Natural killer cell (primary cell): ENCODE measurements around the gene NFKBIE. TPM values are rescaled to one million over a fixed set of nuclear protein-coding genes. Genes with fewer than 3 reads are reported as not detected.
A peak's percentile ranks its signal among the peaks of the same experiment; 100 is the strongest.

Source experiments
- ATAC-seq, 3 donors: fragments of 150-1000 bp in 2 of 3; fragments of 200-7000 bp in 1 of 3; cut with Tn5 transposase; 1 replicate in 1 of 3; 2 replicates in 2 of 3; pipeline ENCODE4 v1.10.0; 2021; ENCODE audit warnings: mild to moderate bottlenecking in 2 of 3, moderate library complexity in 2 of 3
- DNase-seq, 2 donors: peaks; one replicate each; pipeline versions ENCODE4 v3.0.0 to v3.0.0-alpha.2; 2013 to 2021; ENCODE audit warnings: mixed read lengths in 1 of 2
- H3K27ac ChIP-seq: one replicate; pipeline ENCODE4 v1.5.1; 2013; ENCODE audit warnings: mild to moderate bottlenecking, low read length
- H3K27me3 ChIP-seq: one replicate; pipeline ENCODE4 v1.6.1; 2013; ENCODE audit warnings: low read length; ENCODE audit not compliant: control insufficient read depth, insufficient read depth
- H3K36me3 ChIP-seq: one replicate; pipeline ENCODE4 v1.6.1; 2013; ENCODE audit warnings: low read length; ENCODE audit not compliant: control insufficient read depth, insufficient read depth
- H3K4me1 ChIP-seq: one replicate; pipeline ENCODE4 v1.6.1; 2013; ENCODE audit warnings: low read length; ENCODE audit not compliant: control insufficient read depth, insufficient read depth
- H3K4me3 ChIP-seq: one replicate; pipeline ENCODE4 v1.5.1; 2013; ENCODE audit warnings: low read length
- H3K9me3 ChIP-seq: one replicate; pipeline ENCODE4 v1.6.1; 2013; ENCODE audit warnings: low read length; ENCODE audit not compliant: control insufficient read depth, insufficient read depth
- H3K27ac Mint-ChIP-seq, 2 donors: one replicate each; pipeline ENCODE4 v1.8.0; 2022; ENCODE audit warnings: mild to moderate bottlenecking in 2 of 2, mixed read lengths in 2 of 2, moderate library complexity in 1 of 2
- H3K27me3 Mint-ChIP-seq, 2 donors: one replicate each; pipeline ENCODE4 v1.8.0; 2022; ENCODE audit warnings: low read depth in 2 of 2, mixed read lengths in 2 of 2
- H3K36me3 Mint-ChIP-seq: one replicate; pipeline ENCODE4 v1.8.0; 2022; ENCODE audit warnings: mixed read lengths
- H3K4me1 Mint-ChIP-seq, 2 donors: one replicate each; pipeline ENCODE4 v1.8.0; 2022; ENCODE audit warnings: mixed read lengths in 2 of 2
- H3K4me3 Mint-ChIP-seq: one replicate; pipeline ENCODE4 v1.8.0; 2022; ENCODE audit warnings: mild to moderate bottlenecking, moderate library complexity, mixed read lengths
- H3K9me3 Mint-ChIP-seq, 2 donors: one replicate each; pipeline ENCODE4 v1.8.0; 2022; ENCODE audit warnings: mixed read lengths in 2 of 2
- WGBS: methylation state at CpG from one replicate; pipeline ENCODE4 v1.1.7; 2013; ENCODE audit warnings: missing lambda C conversion rate; ENCODE audit not compliant: insufficient coverage; 5-methylcytosine and 5-hydroxymethylcytosine counted together
- intact Hi-C: fragments of 100-400 bp; cut with micrococcal nuclease; formaldehyde crosslinking; loops from one replicate; pipeline ENCODE4 v1.14.2; 2022
- total RNA-seq, 4 donors: library from RNA; stranded (reverse); fragments of 120-200 nt in 1 of 4; gene quantifications; one replicate each; pipeline versions ENCODE4 v1.2.3 to v1.2.4, GENCODE V29; 2013 to 2022
- TF ChIP-seq, protein P1 (sequence below): fragments of 200-600 bp; IDR thresholded peaks from one replicate; pipeline ENCODE4 v1.8.0; 2022; ENCODE audit warnings: antibody characterized with exemption

The NFKBIE gene
- total RNA-seq, 3 donors from 2014 or later (not counting 1 experiment from before 2014, with no cell fraction given) = 44.9 to 61.5 (median 56.4) TPM

DNA sequence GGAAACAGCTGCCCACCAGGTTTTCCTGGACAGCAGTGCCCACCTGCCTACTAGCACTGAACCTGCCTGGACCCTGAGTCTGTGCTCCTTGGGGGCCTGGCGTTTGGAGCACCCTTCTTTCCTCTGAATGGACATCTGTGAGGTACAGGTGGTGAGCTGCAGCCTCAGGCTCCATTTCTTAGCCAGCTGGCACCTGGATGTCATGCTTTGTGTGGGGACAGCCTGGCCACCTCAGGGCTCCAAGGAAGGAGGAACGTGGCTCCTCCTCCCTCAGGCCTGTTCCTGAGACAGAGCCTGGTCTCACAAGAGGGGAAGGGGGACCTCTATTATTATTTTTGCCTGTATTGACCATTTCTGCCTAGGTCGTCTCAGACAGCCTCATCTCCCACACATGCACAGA is 13.0 kb upstream of the NFKBIE start:
- Mint-ChIP-seq H3K36me3 (no peaks in the 10 kb centered on the region), H3K9me3 (no peaks in the 10 kb centered on the region), H3K27me3 (peaks cover 45 to 51% of the 10 kb centered on the region in 2 donors), H3K27ac (no peak overlapping the region), H3K4me1 (peaks cover 0 to 5% of the 10 kb centered on the region in 2 donors), H3K4me3 (no peak overlapping the region)
- Histone ChIP-seq H3K4me3 (no peak overlapping the region), H3K36me3 (no peaks in the 10 kb centered on the region), H3K4me1 (peaks cover 7% of the 10 kb centered on the region), H3K27ac (no peak overlapping the region), H3K27me3 (peaks cover 22% of the 10 kb centered on the region), H3K9me3 (no peaks in the 10 kb centered on the region)
- no peak for ATAC-seq
- 65% methylated on average over 3 of the region's 3 CpGs for WGBS
- TF ChIP-seq, protein P1, sequence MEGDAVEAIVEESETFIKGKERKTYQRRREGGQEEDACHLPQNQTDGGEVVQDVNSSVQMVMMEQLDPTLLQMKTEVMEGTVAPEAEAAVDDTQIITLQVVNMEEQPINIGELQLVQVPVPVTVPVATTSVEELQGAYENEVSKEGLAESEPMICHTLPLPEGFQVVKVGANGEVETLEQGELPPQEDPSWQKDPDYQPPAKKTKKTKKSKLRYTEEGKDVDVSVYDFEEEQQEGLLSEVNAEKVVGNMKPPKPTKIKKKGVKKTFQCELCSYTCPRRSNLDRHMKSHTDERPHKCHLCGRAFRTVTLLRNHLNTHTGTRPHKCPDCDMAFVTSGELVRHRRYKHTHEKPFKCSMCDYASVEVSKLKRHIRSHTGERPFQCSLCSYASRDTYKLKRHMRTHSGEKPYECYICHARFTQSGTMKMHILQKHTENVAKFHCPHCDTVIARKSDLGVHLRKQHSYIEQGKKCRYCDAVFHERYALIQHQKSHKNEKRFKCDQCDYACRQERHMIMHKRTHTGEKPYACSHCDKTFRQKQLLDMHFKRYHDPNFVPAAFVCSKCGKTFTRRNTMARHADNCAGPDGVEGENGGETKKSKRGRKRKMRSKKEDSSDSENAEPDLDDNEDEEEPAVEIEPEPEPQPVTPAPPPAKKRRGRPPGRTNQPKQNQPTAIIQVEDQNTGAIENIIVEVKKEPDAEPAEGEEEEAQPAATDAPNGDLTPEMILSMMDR = no peak
- no peak for DNase-seq
- intact Hi-C loops = no loop called here

DNA sequence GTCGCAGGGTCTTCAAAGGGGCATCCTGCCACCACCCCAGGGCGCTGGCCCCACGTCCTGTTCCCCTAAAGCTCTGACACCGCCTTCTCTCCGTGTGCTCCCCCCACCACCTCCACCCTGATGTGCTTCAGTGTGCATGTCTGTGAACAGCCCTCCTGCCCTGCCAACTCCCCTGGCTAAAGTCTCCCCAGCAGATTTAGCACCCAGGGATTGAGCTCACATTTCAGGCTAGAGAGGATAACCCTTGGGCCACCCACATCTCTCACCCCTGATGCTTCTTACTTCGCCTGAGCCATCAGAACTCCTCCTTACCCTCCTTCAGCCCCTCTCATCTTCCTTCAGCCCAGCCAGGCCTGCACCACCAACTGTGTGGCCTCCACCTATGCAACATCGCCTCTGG is 12.4 kb upstream of the NFKBIE start:
- H3K27ac Mint-ChIP-seq = no peak overlapping the region
- intact Hi-C loops = no loop called here
- no peak overlapping the region for H3K4me3 ChIP-seq
- no peak for ATAC-seq
- peaks cover 26% of the 10 kb centered on the region for H3K27me3 ChIP-seq
- H3K4me1 ChIP-seq = peaks cover 7% of the 10 kb centered on the region
- H3K36me3 Mint-ChIP-seq = no peaks in the 10 kb centered on the region
- no peaks in the 10 kb centered on the region for H3K36me3 ChIP-seq
- 73% methylated on average over 7 of the region's 7 CpGs for WGBS
- TF ChIP-seq, protein P1 = no peak
- H3K27me3 Mint-ChIP-seq = peaks cover 47 to 52% of the 10 kb centered on the region in 2 donors
- H3K9me3 ChIP-seq = no peaks in the 10 kb centered on the region
- H3K27ac ChIP-seq = no peak overlapping the region
- H3K4me3 Mint-ChIP-seq = peak overlapping the region; percentile 10
- H3K9me3 Mint-ChIP-seq = no peaks in the 10 kb centered on the region
- DNase-seq = no peak
- peaks cover 0 to 5% of the 10 kb centered on the region in 2 donors for H3K4me1 Mint-ChIP-seq

DNA sequence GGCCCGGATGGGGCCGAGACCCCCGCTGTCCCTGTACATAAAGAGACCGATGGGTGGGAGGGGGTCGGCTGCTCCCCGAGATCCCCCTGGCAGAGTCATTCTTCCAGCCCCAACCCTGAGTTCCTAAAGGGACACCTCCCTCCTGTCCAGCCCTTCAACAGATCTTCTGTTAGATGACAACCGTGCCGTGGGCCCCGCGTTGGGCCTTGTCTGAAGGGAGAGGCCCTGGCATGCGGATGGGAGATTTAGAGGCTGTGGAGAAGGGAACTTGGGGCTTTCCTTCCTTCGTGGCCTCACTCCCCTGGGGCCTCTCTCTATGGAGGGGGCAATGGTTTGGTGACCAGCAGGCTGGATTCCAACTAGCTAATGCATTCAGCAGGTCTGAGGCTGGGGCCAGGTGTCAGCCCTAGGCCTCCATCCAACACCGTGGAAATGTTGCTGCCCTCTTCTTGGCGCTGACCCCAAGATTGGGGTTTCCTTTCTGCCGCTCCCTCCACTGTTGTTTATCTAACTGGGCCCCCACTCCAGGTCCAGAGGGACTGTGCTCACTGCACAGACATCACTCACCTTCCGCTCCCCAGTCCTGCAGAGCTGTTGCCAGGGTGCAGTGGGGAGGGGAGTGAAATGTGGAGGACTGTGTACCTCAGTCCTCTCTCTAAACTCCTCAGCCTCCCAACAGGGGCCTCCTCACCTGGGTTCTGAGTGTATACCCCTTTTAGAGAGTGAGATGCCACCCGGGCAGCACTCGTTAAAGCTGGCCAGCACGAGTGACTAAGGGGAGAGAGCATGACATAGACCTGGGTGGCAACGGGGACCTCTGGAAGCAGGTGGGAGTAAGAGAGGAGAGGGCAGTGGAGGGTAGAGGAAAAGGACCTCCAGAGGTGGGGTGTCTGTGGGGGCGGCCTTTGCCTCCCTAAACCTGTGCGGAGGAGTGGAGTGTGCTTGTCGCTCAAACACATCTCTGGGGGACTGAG is 11.6 kb upstream of the NFKBIE start:
- 74% methylated on average over 22 of the region's 23 CpGs for WGBS
- ATAC-seq (no peak), DNase-seq (no peak)
- intact Hi-C loops = no loop called here
- no peaks in the 10 kb centered on the region for H3K9me3 ChIP-seq
- peaks cover 29% of the 10 kb centered on the region for H3K27me3 ChIP-seq
- Mint-ChIP-seq H3K27me3 (peaks cover 54 to 57% of the 10 kb centered on the region in 2 donors), H3K36me3 (no peaks in the 10 kb centered on the region), H3K4me1 (peaks cover 0 to 5% of the 10 kb centered on the region in 2 donors), H3K4me3 (peak overlapping the region; percentile 31), H3K27ac (no peak overlapping the region), H3K9me3 (no peaks in the 10 kb centered on the region)
- TF ChIP-seq, protein P1 = no peak
- H3K4me3 ChIP-seq = no peak overlapping the region
- peaks cover 7% of the 10 kb centered on the region for H3K4me1 ChIP-seq
- no peaks in the 10 kb centered on the region for H3K36me3 ChIP-seq
- no peak overlapping the region for H3K27ac ChIP-seq
